ENCODE data around the gene EIF3D. TPM values are rescaled to one million over a fixed set of nuclear protein-coding genes. Genes with fewer than 3 reads are reported as not detected.

EIF3D gene
- total RNA-seq, 1 donor from 2014 or later: 143 TPM

DNA sequence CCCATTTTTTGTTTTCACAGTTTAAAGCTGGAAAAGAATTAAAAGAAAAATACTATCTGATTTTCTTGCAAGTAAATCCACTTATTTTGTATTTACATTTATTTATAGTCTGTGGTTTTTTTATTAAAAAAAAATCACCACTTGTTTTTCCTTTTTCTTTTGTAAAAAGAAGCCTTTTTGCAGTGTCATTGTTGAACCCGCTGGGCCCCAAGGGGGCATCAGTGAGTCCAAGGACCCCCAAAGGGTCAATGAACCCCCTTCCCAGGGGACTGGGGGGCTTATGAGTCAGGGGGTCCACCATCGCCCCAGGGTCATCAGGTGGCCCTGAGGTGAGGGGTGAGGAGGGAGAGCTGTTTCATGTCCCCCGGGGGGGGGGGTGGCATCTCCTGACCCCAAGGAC is 34.0 kb upstream of the EIF3D start:
- H3K27ac Mint-ChIP-seq (ENCODE audit: unreplicated experiment): no peak overlapping the region
- H3K9me3 Mint-ChIP-seq (ENCODE audit: unreplicated experiment): peaks cover 12% of the 10 kb centered on the region
- no peak overlapping the region for H3K4me3 Mint-ChIP-seq (ENCODE audit: unreplicated experiment)
- H3K27me3 Mint-ChIP-seq (ENCODE audit: unreplicated experiment): peaks cover 12% of the 10 kb centered on the region
- H3K4me1 Mint-ChIP-seq (ENCODE audit: low read depth, unreplicated experiment): peaks cover 16% of the 10 kb centered on the region
- DNase-seq: no peak
- TF ChIP-seq, protein P1, sequence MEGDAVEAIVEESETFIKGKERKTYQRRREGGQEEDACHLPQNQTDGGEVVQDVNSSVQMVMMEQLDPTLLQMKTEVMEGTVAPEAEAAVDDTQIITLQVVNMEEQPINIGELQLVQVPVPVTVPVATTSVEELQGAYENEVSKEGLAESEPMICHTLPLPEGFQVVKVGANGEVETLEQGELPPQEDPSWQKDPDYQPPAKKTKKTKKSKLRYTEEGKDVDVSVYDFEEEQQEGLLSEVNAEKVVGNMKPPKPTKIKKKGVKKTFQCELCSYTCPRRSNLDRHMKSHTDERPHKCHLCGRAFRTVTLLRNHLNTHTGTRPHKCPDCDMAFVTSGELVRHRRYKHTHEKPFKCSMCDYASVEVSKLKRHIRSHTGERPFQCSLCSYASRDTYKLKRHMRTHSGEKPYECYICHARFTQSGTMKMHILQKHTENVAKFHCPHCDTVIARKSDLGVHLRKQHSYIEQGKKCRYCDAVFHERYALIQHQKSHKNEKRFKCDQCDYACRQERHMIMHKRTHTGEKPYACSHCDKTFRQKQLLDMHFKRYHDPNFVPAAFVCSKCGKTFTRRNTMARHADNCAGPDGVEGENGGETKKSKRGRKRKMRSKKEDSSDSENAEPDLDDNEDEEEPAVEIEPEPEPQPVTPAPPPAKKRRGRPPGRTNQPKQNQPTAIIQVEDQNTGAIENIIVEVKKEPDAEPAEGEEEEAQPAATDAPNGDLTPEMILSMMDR (IDR thresholded peaks at IDR 0.05; ENCODE audit: partially characterized antibody, unreplicated experiment): no peak
- no peaks in the 10 kb centered on the region for H3K36me3 Mint-ChIP-seq (ENCODE audit: unreplicated experiment)

DNA sequence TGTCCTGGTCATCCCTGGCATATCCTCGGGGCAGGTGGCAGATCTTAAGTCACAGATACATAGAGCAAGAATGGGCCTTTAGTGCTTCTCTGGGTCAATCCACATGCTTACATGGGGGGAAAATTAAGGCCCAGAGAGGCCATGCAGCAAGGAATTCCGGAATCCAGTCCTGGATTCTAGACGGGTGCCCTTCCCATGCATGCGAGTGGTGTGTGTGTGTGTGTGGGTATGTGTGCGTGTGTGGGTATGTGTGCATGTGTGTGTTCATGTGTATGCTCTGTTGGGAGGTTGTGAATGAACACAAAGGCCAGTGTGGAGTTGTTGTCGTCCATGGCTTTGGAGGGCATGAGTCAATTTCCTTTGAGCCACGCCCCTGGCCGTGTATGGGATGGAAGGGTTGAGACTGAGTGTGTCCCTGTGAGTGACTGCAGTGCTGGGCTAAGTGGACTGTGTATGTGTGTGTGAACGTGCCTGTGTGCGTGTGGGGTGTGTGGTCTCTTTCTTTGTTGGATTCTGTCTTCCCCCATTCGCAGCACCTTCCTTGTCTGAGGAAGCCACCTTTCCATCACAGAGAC is 33.4 kb upstream of the EIF3D start:
- peaks cover 16% of the 10 kb centered on the region for H3K9me3 Mint-ChIP-seq (ENCODE audit: unreplicated experiment)
- TF ChIP-seq, protein P1 (IDR thresholded peaks at IDR 0.05; ENCODE audit: partially characterized antibody, unreplicated experiment): no peak
- H3K4me3 Mint-ChIP-seq (ENCODE audit: unreplicated experiment): peak overlapping the region; percentile 30
- peak overlapping the region; percentile 43 for H3K27ac Mint-ChIP-seq (ENCODE audit: unreplicated experiment)
- peaks cover 12% of the 10 kb centered on the region for H3K27me3 Mint-ChIP-seq (ENCODE audit: unreplicated experiment)
- DNase-seq: no peak
- H3K4me1 Mint-ChIP-seq (ENCODE audit: low read depth, unreplicated experiment): peaks cover 16% of the 10 kb centered on the region
- no peaks in the 10 kb centered on the region for H3K36me3 Mint-ChIP-seq (ENCODE audit: unreplicated experiment)

DNA sequence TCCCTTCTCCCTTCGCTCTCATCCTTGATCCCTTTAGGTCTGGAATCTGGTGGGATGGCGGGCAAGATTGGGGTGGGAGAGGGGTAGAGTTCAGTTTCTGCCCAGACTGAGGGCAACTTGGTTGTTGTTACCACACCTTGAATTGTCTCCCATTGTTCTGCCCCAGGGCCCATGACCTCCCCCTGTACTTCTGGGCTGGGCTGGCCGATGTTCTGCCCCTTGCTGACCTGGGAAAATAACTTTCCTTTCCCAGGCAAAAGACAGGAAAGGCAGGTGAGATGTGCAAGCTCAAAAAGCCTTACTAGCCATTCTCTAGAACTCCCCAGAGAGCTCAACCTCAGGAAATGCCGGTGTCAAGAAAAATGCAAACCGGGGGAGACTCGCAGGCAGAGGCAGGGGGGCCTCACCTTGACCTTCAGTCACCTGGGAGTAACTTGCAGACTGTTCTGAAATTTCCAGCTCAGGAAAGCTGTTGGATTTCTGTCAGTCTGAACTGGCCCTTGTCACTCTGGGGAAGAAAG is 32.4 kb upstream of the EIF3D start:
- Mint-ChIP-seq H3K9me3 (ENCODE audit: unreplicated experiment) (peaks cover 14% of the 10 kb centered on the region), H3K27me3 (ENCODE audit: unreplicated experiment) (peaks cover 10% of the 10 kb centered on the region), H3K4me1 (ENCODE audit: low read depth, unreplicated experiment) (peaks cover 21% of the 10 kb centered on the region), H3K4me3 (ENCODE audit: unreplicated experiment) (no peak overlapping the region), H3K36me3 (ENCODE audit: unreplicated experiment) (no peaks in the 10 kb centered on the region), H3K27ac (ENCODE audit: unreplicated experiment) (no peak overlapping the region)
- no peak for DNase-seq
- TF ChIP-seq, protein P1 (IDR thresholded peaks at IDR 0.05; ENCODE audit: partially characterized antibody, unreplicated experiment): no peak

DNA sequence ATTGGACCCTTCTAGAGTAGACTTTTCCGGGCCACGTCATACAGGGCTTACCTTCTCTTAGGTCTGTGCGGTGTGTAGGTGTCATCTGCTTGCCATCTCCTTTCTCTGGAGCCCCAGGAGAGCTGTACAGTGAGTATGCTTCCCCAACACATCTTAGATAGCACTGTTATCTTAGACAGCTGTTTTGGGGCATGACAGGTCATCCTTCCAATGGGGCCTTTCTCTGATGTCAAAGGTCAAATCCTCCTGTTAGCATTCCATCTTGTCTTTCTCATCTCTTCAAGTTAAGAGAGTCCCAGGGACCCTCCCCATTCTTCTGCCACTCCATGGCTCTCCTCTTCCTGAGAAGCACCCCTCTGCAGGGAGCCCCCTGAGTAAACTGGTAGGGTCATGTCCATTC is 31.0 kb upstream of the EIF3D start:
- Mint-ChIP-seq H3K27ac (ENCODE audit: unreplicated experiment) (no peak overlapping the region), H3K4me1 (ENCODE audit: low read depth, unreplicated experiment) (peaks cover 21% of the 10 kb centered on the region), H3K9me3 (ENCODE audit: unreplicated experiment) (peaks cover 11% of the 10 kb centered on the region), H3K27me3 (ENCODE audit: unreplicated experiment) (peaks cover 12% of the 10 kb centered on the region), H3K36me3 (ENCODE audit: unreplicated experiment) (no peaks in the 10 kb centered on the region), H3K4me3 (ENCODE audit: unreplicated experiment) (no peak overlapping the region)
- TF ChIP-seq, protein P1 (IDR thresholded peaks at IDR 0.05; ENCODE audit: partially characterized antibody, unreplicated experiment): no peak
- no peak for DNase-seq

DNA sequence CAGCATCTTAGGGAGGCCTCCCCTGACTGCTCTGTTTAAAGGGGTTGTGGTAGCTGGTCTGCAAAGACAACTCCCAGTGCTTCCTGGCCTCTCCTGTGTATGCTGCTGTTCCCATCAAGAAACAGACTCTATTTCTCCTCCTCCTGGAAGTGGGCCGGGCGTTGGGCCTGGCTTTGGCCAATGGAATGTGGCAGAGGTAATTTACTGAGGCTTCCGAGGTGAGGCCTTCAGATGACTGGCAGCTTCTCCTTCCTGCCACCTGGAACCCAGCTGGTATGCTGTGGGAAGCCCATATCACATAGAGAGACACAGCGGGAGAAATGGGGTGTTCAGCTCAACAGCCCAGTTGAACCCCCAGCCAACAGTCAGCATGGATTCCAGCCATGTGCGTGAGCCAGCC is 25.1 kb upstream of the EIF3D start:
- H3K27me3 Mint-ChIP-seq (ENCODE audit: unreplicated experiment): peaks cover 14% of the 10 kb centered on the region
- H3K9me3 Mint-ChIP-seq (ENCODE audit: unreplicated experiment): peaks cover 6% of the 10 kb centered on the region
- peaks cover 15% of the 10 kb centered on the region for H3K4me1 Mint-ChIP-seq (ENCODE audit: low read depth, unreplicated experiment)
- no peaks in the 10 kb centered on the region for H3K36me3 Mint-ChIP-seq (ENCODE audit: unreplicated experiment)
- H3K4me3 Mint-ChIP-seq (ENCODE audit: unreplicated experiment): no peak overlapping the region
- DNase-seq: no peak
- H3K27ac Mint-ChIP-seq (ENCODE audit: unreplicated experiment): no peak overlapping the region
- TF ChIP-seq, protein P1 (IDR thresholded peaks at IDR 0.05; ENCODE audit: partially characterized antibody, unreplicated experiment): no peak
